Fibroblast of lung (primary cell): Measurements from ENCODE around the gene GJB4.

Experiments
- EZH2 ChIP-seq: IDR thresholded peaks from 2 replicates; pipeline ENCODE4 v1.5.1; 2012; ENCODE audit warnings: low read length, control low read depth, mild to moderate bottlenecking; ENCODE audit errors: missing control alignments
- TF ChIP-seq, protein P1 (sequence below), 2 donors: IDR thresholded peaks in 1 of 2; conservative IDR thresholded peaks in 1 of 2; 1 replicate in 1 of 2; 2 replicates in 1 of 2; pipeline ENCODE4 v1.5.1; 2011 to 2012; ENCODE audit warnings: low read length in 2 of 2, control low read depth in 1 of 2, inconsistent platforms in 1 of 2, low read depth in 1 of 2, mild to moderate bottlenecking in 1 of 2

DNA sequence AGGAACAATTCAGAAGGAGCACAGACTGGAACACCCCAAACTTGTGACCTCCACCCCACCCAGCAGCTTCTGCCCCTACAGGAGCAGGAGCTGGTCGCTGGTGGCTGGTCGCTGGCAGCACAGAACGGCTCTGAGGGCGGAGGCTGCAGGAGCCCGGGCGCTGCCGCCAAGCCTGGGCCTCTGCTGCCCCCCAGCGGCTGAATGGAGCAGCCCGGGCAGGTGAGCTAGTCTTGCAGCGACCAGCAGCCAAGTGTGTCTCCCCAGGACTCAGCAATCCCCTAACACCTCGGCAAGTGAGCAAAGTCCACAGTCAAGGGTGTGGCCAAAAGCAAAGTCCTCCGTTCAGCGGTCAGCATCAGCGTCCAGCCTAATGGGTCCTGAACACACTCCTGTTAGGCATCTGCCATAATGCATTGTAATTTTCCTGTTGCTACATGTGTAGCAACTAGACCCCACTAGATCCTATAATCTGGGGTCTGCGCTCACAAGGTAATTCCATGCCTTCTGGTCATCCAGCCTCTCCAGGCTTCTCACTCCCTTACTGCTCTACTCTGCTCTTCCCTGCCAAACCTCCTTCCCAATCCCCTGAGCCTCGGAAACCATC, 16.8 kb upstream of the GJB4 start:
- TF ChIP-seq, protein P1, sequence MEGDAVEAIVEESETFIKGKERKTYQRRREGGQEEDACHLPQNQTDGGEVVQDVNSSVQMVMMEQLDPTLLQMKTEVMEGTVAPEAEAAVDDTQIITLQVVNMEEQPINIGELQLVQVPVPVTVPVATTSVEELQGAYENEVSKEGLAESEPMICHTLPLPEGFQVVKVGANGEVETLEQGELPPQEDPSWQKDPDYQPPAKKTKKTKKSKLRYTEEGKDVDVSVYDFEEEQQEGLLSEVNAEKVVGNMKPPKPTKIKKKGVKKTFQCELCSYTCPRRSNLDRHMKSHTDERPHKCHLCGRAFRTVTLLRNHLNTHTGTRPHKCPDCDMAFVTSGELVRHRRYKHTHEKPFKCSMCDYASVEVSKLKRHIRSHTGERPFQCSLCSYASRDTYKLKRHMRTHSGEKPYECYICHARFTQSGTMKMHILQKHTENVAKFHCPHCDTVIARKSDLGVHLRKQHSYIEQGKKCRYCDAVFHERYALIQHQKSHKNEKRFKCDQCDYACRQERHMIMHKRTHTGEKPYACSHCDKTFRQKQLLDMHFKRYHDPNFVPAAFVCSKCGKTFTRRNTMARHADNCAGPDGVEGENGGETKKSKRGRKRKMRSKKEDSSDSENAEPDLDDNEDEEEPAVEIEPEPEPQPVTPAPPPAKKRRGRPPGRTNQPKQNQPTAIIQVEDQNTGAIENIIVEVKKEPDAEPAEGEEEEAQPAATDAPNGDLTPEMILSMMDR (conservative IDR thresholded peaks at IDR 0.05 in 1 of 2, IDR thresholded peaks at IDR 0.05 in 1 of 2; ENCODE audit: low read depth in 1 of 2, low read length in 2 of 2) = peak; percentile 77 to 91
- TF ChIP-seq EZH2 = no peak
